SU-DHL-6 (cell line): ENCODE data around the gene RPL39L.

Experiments used
- CTCF ChIP-seq: fragments of 200-600 bp; sonication (generic); IDR thresholded peaks from one replicate; pipeline ENCODE4 v1.5.1; 2017; ENCODE audit warnings: antibody characterized with exemption, mild to moderate bottlenecking, low read length, moderate library complexity; ENCODE audit not compliant: insufficient read depth, poor library complexity, severe bottlenecking
- EZH2phosphoT487 ChIP-seq: fragments of 200-600 bp; sonication (generic), shearing (Covaris generic); conservative IDR thresholded peaks from 2 replicates; pipeline ENCODE4 v1.6.1; 2018; ENCODE audit warnings: mild to moderate bottlenecking, antibody characterized with exemption, low read length, moderate library complexity, mixed read lengths

GRCh38 chr3:187150186-187150585, 10.9 kb upstream of the RPL39L start:
- TF ChIP-seq CTCF (no peak), EZH2phosphoT487 (no peak)
